Measurements from ENCODE around the gene LRIG2. TPM values are rescaled to one million over a fixed set of nuclear protein-coding genes. Genes with fewer than 3 reads are reported as not detected.
"Not testable (repeated sequence)": the region's sequence is repeated elsewhere in the genome, so short reads cannot be mapped to it uniquely, and the experiment has no call there.

Gene LRIG2
- total RNA-seq, 1 experiment from 2014 or later = 4.1 TPM

GRCh38 chr1:113128116-113128515 lies 55.1 kb downstream of the LRIG2 start:
- no peak for DNase-seq (ENCODE audit: low spot score)

DNA sequence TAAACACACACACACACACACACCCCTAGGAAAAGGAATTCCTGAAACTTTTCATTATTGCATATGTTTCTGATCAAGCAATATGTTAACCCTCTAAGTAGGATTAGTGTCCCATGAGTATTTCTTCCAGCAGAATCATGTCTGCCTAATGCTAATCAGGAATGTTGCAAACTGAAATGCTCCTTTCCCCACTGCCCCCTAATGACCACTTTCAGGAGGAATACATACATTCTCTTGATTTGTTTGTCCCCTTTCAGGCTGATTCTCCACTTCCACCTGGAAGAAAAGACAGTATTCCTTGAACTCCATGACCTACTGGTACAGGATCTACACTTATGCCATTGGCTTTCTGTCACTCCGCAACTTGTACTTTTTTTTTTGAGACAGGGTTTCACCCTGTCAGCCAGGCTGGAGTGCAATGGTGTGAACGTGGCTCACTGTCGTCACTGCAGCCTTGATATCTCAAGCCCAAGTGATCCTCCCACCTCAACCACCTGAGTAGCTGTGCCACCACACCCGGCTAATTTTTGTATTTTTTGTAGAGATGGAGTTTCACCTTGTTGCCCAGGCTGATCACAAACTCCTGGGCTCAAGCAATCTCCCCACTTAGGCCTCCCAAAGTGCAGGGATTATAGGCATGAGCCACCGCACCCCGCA lies 56.7 kb downstream of the LRIG2 start:
- DNase-seq (ENCODE audit: low spot score) = no peak

DNA sequence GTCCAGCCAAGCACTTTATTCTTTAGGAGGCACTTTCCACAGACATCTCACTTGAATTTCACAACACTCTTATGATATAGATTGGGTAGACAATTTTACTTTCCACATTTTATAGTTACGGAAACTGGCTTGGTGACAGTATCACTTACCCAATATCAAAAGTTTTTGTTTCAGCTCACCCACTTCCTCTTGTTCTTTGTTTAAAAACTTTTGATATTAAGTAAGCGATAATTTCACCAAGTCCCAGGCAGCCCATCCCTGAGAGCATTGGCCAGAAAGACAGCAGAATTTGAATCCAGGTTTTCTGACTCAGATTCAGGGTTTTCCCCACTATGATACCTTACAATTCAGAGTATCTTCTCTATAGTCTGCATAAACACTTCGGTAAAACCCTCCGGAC lies 60.0 kb downstream of the LRIG2 start:
- no peak for DNase-seq (ENCODE audit: low spot score)

DNA sequence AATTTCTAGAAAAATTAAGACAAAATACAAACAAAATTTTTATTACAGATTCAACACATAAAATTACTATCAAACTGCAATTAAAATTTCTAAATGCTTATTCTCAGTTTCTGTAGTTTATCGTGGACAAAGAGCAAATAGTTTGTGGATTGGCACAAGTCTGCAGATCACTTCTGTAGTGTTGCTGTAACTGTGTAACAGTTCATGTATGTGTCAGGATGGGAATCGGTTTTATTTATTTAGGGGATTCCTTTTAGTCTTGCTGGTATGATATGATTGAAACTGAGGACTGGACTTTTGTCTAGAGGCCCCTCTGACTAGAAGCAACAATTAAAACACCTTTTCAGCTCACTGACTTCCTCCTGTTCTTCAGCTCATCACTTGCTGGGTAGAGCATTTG lies 60.8 kb downstream of the LRIG2 start:
- DNase-seq (ENCODE audit: low spot score) = no peak

GRCh38 chr1:113135460-113135859 lies 62.5 kb downstream of the LRIG2 start:
- no peak for DNase-seq (ENCODE audit: low spot score)

- no peak for DNase-seq (ENCODE audit: low spot score)
Measured at GRCh38 chr1:113136476-113136875, 63.5 kb downstream of the LRIG2 start.

- no peak for DNase-seq (ENCODE audit: low spot score)
Measured at GRCh38 chr1:113137563-113137962, 64.6 kb downstream of the LRIG2 start.

GRCh38 chr1:113138778-113139177 lies 65.8 kb downstream of the LRIG2 start:
- DNase-seq (ENCODE audit: low spot score) = no peak

- DNase-seq (ENCODE audit: low spot score) = no peak
Measured at GRCh38 chr1:113140176-113140575, 67.2 kb downstream of the LRIG2 start.

- DNase-seq (ENCODE audit: low spot score) = peak; percentile 83
Measured at GRCh38 chr1:113140588-113141446, 67.8 kb downstream of the LRIG2 start.

DNA sequence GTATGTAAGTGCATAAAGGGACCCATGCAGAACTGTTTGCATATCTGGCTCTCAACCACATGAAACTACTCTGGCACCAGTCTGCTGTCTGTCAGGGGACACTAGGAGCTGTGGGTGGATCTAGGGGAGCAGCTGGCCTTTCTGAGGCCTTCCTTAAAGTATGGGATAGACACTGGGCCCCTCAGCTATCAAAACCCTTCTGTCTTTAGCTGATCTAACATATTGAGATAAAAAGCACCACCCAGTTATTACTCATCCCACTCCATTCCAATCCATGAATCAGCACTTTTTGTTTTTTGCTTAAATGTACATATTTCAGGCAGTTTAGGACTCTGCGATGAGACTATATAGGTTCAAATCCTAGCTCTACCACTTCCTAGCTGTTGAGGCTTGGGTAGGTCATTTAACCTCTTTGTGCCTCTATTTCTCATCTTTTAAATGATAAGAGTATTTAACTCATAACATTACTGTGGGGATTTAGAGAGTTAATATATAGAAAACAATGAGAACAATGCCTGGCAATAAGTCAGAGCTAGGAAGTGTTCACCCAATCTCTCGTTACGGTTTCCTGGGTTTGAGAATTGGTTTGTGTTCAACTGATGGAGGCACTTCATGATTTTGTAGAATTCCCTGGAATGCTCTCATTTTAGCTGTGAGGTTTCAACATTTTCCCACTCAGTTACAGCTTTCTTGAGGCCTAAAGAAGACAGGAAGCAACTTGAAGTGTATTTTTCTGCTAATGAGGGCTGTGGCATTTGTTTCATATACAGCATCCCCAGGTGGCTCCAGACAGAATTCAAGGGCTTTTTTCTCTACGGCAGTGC lies 68.9 kb downstream of the LRIG2 start:
- DNase-seq (ENCODE audit: low spot score) = peak; percentile 29

DNA sequence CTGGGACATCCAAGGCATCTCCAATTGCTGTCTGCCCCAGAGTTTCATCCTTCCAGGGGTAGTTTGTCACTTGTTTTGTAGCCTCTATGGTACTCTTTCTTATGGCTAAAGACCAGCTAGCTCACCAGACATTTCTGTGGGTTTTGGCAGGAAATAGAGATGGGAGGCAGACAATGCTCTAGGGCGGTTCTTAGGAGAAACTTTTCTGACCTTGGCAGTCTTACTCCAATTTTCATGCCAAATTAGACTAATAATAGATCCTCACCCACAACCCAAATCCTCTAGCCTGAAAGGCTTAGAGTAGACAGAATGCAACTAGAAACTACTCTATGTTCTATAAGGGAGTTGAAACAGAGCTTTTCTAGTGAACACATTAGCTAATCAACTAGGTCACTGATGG lies 69.8 kb downstream of the LRIG2 start:
- no peak for DNase-seq (ENCODE audit: low spot score)

DNA sequence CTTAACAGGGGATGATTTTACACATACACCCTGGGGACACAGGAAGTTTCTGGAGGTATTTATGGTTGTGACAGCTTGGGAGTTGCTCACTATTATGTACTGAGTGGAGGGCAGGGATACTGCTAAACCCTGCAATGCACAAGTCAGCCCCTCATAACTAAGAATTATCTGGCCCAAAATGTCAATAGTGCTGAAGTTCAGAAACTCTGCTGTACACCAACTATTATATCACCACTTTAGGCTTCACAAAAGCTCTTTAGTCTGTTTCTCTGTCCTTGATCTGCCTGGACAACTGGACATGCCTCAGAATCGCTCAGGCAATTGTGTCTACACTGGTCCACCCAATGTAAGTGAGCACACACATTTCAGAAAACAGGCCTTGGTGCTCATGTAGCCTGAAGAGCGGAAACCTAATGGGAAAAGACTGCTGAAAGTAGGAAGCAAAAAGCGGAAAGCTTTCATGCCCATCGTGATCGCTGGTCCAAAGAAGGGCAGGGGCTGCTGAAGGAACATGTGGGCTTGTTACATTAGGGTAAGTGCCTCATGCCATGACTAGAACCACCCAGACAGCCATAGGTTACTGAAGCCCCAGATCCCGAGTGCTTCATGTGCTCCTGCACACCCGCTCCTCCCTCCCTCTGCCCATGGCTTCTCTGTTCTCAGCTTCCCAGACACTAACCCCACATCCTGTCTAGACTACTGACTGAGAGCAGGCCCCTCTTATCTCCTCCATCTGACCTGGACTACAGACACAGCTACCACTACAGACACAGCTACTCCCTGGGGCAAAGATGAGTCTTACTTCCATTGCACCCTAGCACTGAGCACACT lies 73.5 kb downstream of the LRIG2 start:
- no peak for DNase-seq (ENCODE audit: low spot score)

GRCh38 chr1:113147073-113147625 lies 74.2 kb downstream of the LRIG2 start:
- no peak for DNase-seq (ENCODE audit: low spot score)

GRCh38 chr1:113147826-113148225 lies 74.8 kb downstream of the LRIG2 start:
- DNase-seq (ENCODE audit: low spot score) = no peak

GRCh38 chr1:113150494-113150893 lies 77.5 kb downstream of the LRIG2 start:
- DNase-seq (ENCODE audit: low spot score) = not testable (repeated sequence)

- peak; percentile 84 for DNase-seq (ENCODE audit: low spot score)
Measured at GRCh38 chr1:113153116-113153803, 80.3 kb downstream of the LRIG2 start.

DNA sequence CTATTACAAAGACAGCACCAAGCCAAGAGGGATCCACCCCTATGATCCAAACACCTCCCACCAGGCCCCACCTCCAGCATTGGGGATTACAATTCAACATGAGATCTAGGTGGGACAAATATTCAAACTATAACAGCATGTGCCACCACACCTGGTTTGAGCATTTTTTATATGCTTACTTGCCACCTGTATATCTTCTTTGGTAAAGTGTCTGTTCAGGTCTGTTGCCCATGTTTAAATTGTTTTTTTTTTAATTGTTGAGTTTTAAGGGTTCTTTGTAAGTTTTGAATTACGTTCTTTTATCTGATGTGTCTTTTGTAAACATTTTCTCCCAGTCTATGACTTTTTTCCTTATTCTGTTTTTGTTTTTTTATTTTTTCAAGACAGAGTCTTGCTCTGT lies 83.4 kb downstream of the LRIG2 start:
- no peak for DNase-seq (ENCODE audit: low spot score)

DNA sequence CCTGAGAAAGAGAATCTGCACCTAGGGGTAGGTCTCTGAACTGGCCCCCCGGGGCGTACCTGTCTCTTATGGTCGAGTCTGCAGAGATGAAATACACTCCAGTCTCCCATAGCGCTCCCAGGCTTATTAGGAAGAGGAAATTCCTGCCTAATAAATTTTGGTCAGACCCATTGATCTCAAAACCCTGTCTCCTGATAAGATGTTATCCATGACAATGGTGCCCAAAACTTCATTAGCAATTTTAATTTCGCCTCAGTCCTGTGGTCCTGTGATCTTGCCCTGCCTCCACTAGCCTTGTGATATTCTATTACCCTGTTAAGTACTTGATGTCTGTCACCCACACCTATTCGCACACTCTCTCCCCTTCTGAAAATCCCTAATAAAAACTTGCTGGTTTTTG lies 85.7 kb downstream of the LRIG2 start:
- DNase-seq (ENCODE audit: low spot score) = not testable (repeated sequence)

DNA sequence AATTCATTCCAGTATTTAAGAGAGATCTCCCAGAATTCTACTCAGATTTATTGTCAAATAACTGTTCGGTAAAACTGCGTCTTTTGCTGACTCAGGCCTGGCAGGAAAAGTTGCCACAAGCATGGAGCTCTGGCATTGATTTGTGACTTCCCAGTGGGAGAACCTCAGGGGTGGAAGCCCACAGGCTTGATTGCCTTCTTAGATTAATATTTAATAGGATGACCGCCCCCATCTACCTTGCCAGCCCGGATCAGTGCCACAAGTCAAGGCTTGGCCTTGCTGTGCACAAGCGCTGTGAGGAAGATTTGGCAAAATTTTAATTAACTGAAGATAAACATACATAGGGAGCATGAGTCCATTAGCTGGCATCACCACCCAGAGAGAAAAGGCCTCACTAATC lies 93.5 kb downstream of the LRIG2 start:
- DNase-seq (ENCODE audit: low spot score) = no peak
